K562 (cell line): ENCODE measurements around the gene COG4. TPM values are rescaled to one million over a fixed set of nuclear protein-coding genes. Genes with fewer than 3 reads are reported as not detected.

Experiments used
- DACH1 ChIP-seq: fragments of 450-650 bp; IDR thresholded peaks from 2 replicates; pipeline ENCODE4 v1.6.1; 2018; ENCODE audit not compliant: partially characterized antibody
- ELF1 ChIP-seq: fragments of 200-800 bp; sonication (Bioruptor generic); IDR thresholded peaks from 2 replicates; pipeline ENCODE4 v1.6.1; 2016; ENCODE audit warnings: missing genetic modification characterization, missing compliant biosample characterization
- FOXP1 ChIP-seq: sonication (generic); formaldehyde crosslinking; IDR thresholded peaks from 2 replicates; pipeline ENCODE4 v1.8.0; 2022; ENCODE audit warnings: mild to moderate bottlenecking, missing genetic modification reagents
- GTF2A2 ChIP-seq: IDR thresholded peaks from 2 replicates; pipeline ENCODE4 v1.6.1; 2016; ENCODE audit warnings: mild to moderate bottlenecking, missing genetic modification characterization, missing compliant biosample characterization
- HDAC1 ChIP-seq, 2 experiments: fragments of 450-650 bp; IDR thresholded peaks; 2 replicates each; pipeline ENCODE4 v1.6.1; 2016 to 2017; ENCODE audit warnings: inconsistent platforms in 1 of 2, mild to moderate bottlenecking in 1 of 2, moderate library complexity in 1 of 2
- MTA3 ChIP-seq: fragments of 450-650 bp; formaldehyde crosslinking; IDR thresholded peaks from 2 replicates; pipeline ENCODE4 v1.6.1; 2017; ENCODE audit warnings: mild to moderate bottlenecking, borderline replicate concordance
- NCOA6 ChIP-seq: fragments of 450-650 bp; IDR thresholded peaks from 2 replicates; pipeline ENCODE4 v1.6.1; 2017; ENCODE audit warnings: mild to moderate bottlenecking
- NR4A1 ChIP-seq, 2 experiments: fragments of 250-450 bp in 1 of 2; fragments of 450-650 bp in 1 of 2; sonication (Bioruptor Pico) in 1 of 2; IDR thresholded peaks; 2 replicates each; pipeline versions ENCODE4 v1.4.0 to v1.6.1; 2016 to 2020; ENCODE audit warnings: mild to moderate bottlenecking in 2 of 2, missing compliant biosample characterization in 1 of 2, missing genetic modification characterization in 1 of 2, moderate library complexity in 1 of 2
- POLR2AphosphoS2 ChIP-seq: IDR thresholded peaks from 2 replicates; pipeline ENCODE4 v1.6.1; 2012; ENCODE audit warnings: low read length, improper control_type of control experiment
- POLR2AphosphoS5 ChIP-seq: IDR thresholded peaks from 2 replicates; pipeline ENCODE4 v1.6.1; 2011; ENCODE audit warnings: mild to moderate bottlenecking, low read depth, low read length, moderate library complexity; ENCODE audit not compliant: control insufficient read depth, insufficient read depth
- PTRF ChIP-seq: fragments of 450-650 bp; IDR thresholded peaks from 2 replicates; pipeline ENCODE4 v1.6.1; 2016; ENCODE audit warnings: mild to moderate bottlenecking, missing genetic modification characterization, missing compliant biosample characterization
- RCOR1 ChIP-seq, 2 experiments: IDR thresholded peaks; 2 replicates each; pipeline ENCODE4 v1.6.1; 2012; ENCODE audit warnings: low read depth in 2 of 2, low read length in 2 of 2, borderline replicate concordance in 1 of 2, improper control_type of control experiment in 1 of 2
- SAFB ChIP-seq: fragments of 200-400 bp; formaldehyde crosslinking; IDR thresholded peaks from 2 replicates; pipeline ENCODE4 v1.6.1; 2017; ENCODE audit warnings: low read depth, low read length, borderline replicate concordance
- SMAD1 ChIP-seq: fragments of 150-350 bp; IDR thresholded peaks from 2 replicates; pipeline ENCODE4 v1.6.1; 2014; ENCODE audit warnings: low read length, low read depth; ENCODE audit not compliant: partially characterized antibody
- SMARCB1 ChIP-seq: IDR thresholded peaks from 2 replicates; pipeline ENCODE4 v1.6.1; 2011; ENCODE audit warnings: improper control_type of control experiment, low read depth; ENCODE audit not compliant: insufficient read length
- SUPT5H ChIP-seq: fragments of 450-650 bp; IDR thresholded peaks from 2 replicates; pipeline ENCODE4 v1.6.1; 2016
- ZBED1 ChIP-seq: IDR thresholded peaks from 2 replicates; pipeline ENCODE4 v1.6.1; 2014
- polyA plus RNA-seq, 8 experiments: library from polyadenylated mRNA; depleted of rRNA in 4 of 8; stranded (reverse) in 5 of 8; unstranded in 3 of 8; fragments of >200 nt; fragmentation: Nextera tagmentation in 2 of 8; fragmentation: Illumina TruSeq in 1 of 8; extraction: Ambion mirVana in 2 of 8; extraction: Trizol in 1 of 8; gene quantifications; 2 replicates each; pipeline versions ENCODE4 v1.2.1 to v1.2.3, GENCODE V29; 2011 to 2014; ENCODE audit warnings: inconsistent platforms in 1 of 8, missing spikeins in 1 of 8
- total RNA-seq, 7 experiments: library from RNA; depleted of rRNA in 6 of 7; stranded (reverse); fragments of >200 nt in 6 of 7; fragmentation: Illumina TruSeq in 2 of 7; extraction: Trizol in 2 of 7; gene quantifications; 2 replicates each; pipeline versions ENCODE4 v1.2.1 to v1.2.3, GENCODE V29; 2011 to 2021; ENCODE audit warnings: low replicate concordance in 1 of 7
- TF ChIP-seq, protein P1 (sequence below): fragments of 450-650 bp; IDR thresholded peaks from one replicate; pipeline ENCODE4 v1.6.1; 2018; ENCODE audit warnings: mild to moderate bottlenecking, moderate library complexity; ENCODE audit not compliant: partially characterized antibody
- TF ChIP-seq, protein P2 (sequence below): fragments of 250-450 bp; sonication (Bioruptor Pico); IDR thresholded peaks from 2 replicates; pipeline ENCODE4 v1.9.0; 2021; ENCODE audit warnings: mild to moderate bottlenecking, inconsistent platforms
- TF ChIP-seq, protein P3 (sequence below): fragments of 450-650 bp; formaldehyde crosslinking; IDR thresholded peaks from 2 replicates; pipeline ENCODE4 v1.4.0; 2022; ENCODE audit warnings: missing genetic modification characterization
- TF ChIP-seq, protein P4 (sequence below): fragments of 450-650 bp; conservative IDR thresholded peaks from 2 replicates; pipeline ENCODE4 v1.6.1; 2016; ENCODE audit warnings: missing genetic modification characterization, low read depth, mild to moderate bottlenecking, missing compliant biosample characterization, moderate library complexity

The COG4 gene
- total and polyA plus RNA-seq, 9 of the 15 experiments (the other 6 are each of a cell fraction or from before 2014, with no cell fraction given) = 13.7 to 73.9 (median 44.2) TPM

DNA sequence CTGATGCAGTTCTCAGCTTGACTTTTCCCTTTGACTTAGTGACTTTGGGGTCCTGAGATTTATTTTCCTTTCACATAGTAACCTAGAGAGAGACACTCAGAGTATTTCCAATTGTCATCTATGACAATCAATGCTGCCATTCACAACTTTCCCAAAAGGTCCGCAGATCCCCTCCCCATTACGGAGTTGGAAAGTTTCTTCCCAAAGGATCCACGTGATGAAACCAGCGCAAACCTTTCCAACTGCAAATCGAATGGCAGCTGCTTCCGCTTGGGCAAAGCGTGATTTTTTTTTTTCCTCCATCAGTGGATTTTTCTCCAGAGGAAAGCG lies 69.5 kb downstream of the COG4 start (continued):
- TF ChIP-seq, protein P1, sequence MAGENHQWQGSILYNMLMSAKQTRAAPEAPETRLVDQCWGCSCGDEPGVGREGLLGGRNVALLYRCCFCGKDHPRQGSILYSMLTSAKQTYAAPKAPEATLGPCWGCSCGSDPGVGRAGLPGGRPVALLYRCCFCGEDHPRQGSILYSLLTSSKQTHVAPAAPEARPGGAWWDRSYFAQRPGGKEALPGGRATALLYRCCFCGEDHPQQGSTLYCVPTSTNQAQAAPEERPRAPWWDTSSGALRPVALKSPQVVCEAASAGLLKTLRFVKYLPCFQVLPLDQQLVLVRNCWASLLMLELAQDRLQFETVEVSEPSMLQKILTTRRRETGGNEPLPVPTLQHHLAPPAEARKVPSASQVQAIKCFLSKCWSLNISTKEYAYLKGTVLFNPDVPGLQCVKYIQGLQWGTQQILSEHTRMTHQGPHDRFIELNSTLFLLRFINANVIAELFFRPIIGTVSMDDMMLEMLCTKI = no peak
- no peak for TF ChIP-seq PTRF (tag)
- TF ChIP-seq SMAD1 = peak; percentile 4
- TF ChIP-seq SAFB = no peak
- TF ChIP-seq ELF1 = 0 out of 2 replicates have a peak, but pooled peaks have one; percentile 38
- no peak for TF ChIP-seq MTA3
- TF ChIP-seq RCOR1 (IDR thresholded peaks at IDR 0.05; ENCODE audit: borderline replicate concordance in 1 of 2, low read depth in 2 of 2, low read length in 2 of 2) = no peak
- peak; percentile 9; the same call in 1 of the 2 replicates for TF ChIP-seq SUPT5H
- 0 out of 2 replicates have a peak, but pooled peaks have one; percentile 49 for TF ChIP-seq FOXP1 (CRISPR knock-in tag)
- TF ChIP-seq DACH1 = no peak
- no peak for TF ChIP-seq NCOA6
- TF ChIP-seq, protein P2, sequence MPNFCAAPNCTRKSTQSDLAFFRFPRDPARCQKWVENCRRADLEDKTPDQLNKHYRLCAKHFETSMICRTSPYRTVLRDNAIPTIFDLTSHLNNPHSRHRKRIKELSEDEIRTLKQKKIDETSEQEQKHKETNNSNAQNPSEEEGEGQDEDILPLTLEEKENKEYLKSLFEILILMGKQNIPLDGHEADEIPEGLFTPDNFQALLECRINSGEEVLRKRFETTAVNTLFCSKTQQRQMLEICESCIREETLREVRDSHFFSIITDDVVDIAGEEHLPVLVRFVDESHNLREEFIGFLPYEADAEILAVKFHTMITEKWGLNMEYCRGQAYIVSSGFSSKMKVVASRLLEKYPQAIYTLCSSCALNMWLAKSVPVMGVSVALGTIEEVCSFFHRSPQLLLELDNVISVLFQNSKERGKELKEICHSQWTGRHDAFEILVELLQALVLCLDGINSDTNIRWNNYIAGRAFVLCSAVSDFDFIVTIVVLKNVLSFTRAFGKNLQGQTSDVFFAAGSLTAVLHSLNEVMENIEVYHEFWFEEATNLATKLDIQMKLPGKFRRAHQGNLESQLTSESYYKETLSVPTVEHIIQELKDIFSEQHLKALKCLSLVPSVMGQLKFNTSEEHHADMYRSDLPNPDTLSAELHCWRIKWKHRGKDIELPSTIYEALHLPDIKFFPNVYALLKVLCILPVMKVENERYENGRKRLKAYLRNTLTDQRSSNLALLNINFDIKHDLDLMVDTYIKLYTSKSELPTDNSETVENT (CRISPR knock-in tag) = no peak
- TF ChIP-seq, protein P3, sequence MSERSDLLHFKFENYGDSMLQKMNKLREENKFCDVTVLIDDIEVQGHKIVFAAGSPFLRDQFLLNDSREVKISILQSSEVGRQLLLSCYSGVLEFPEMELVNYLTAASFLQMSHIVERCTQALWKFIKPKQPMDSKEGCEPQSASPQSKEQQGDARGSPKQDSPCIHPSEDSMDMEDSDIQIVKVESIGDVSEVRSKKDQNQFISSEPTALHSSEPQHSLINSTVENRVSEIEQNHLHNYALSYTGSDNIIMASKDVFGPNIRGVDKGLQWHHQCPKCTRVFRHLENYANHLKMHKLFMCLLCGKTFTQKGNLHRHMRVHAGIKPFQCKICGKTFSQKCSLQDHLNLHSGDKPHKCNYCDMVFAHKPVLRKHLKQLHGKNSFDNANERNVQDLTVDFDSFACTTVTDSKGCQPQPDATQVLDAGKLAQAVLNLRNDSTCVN = no peak
- TF ChIP-seq POLR2AphosphoS2 = no peak
- TF ChIP-seq GTF2A2 = no peak
- TF ChIP-seq, protein P4, sequence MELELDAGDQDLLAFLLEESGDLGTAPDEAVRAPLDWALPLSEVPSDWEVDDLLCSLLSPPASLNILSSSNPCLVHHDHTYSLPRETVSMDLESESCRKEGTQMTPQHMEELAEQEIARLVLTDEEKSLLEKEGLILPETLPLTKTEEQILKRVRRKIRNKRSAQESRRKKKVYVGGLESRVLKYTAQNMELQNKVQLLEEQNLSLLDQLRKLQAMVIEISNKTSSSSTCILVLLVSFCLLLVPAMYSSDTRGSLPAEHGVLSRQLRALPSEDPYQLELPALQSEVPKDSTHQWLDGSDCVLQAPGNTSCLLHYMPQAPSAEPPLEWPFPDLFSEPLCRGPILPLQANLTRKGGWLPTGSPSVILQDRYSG (tag) = no peak
- 0 out of 2 replicates have a peak, but pooled peaks have one; percentile 16 for TF ChIP-seq POLR2AphosphoS5
- TF ChIP-seq HDAC1 (IDR thresholded peaks at IDR 0.05) = peak in 1 of 2 experiments; percentile 72; a peak in 1 of 4 replicates
- no peak for TF ChIP-seq SMARCB1
- TF ChIP-seq ZBED1 = no peak
- TF ChIP-seq NR4A1 (CRISPR knock-in tag; IDR thresholded peaks at IDR 0.05) = no peak
- no peak for TF ChIP-seq NR4A1 (tag; IDR thresholded peaks at IDR 0.05)
